Measurements from ENCODE around the gene PMEPA1.

The PMEPA1 gene

GRCh38 chr20:57711311-57711712 is 1.5 kb upstream of the PMEPA1 start:
- DNase-seq = peak in 1 of 3 experiments; percentile 47

- DNase-seq = peak in 1 of 3 experiments; percentile 66
These were observed 1.0 kb upstream of the PMEPA1 start for GRCh38 chr20:57710841-57711240.

GRCh38 chr20:57708694-57709673 is 831 bp downstream of the PMEPA1 start:
- DNase-seq = peak in 2 of 3 experiments; percentile 66 to 67

GRCh38 chr20:57707849-57708693 is 1.7 kb downstream of the PMEPA1 start:
- peak in 1 of 3 experiments; percentile 39 for DNase-seq

- DNase-seq = no peak
These were observed 2.5 kb downstream of the PMEPA1 start for GRCh38 chr20:57707320-57707719.

- DNase-seq = peak in 2 of 3 experiments; percentile 26 to 60
These were observed 4.5 kb downstream of the PMEPA1 start for GRCh38 chr20:57705127-57705899.

- no peak for DNase-seq
These were observed 5.6 kb downstream of the PMEPA1 start for GRCh38 chr20:57704245-57704644.

GRCh38 chr20:57703013-57703412 is 6.8 kb downstream of the PMEPA1 start:
- DNase-seq = no peak

GRCh38 chr20:57702521-57702920 is 7.3 kb downstream of the PMEPA1 start:
- DNase-seq = no peak

- no peak for DNase-seq
These were observed 7.7 kb downstream of the PMEPA1 start for GRCh38 chr20:57702091-57702490.

- DNase-seq = no peak
These were observed 8.2 kb downstream of the PMEPA1 start for GRCh38 chr20:57701651-57702050.

- DNase-seq = no peak
These were observed 8.7 kb downstream of the PMEPA1 start for GRCh38 chr20:57701090-57701489.

GRCh38 chr20:57699395-57699794 is 10.4 kb downstream of the PMEPA1 start:
- DNase-seq = no peak

- DNase-seq = no peak
These were observed 10.9 kb downstream of the PMEPA1 start for GRCh38 chr20:57698867-57699275.

GRCh38 chr20:57698116-57698866 is 11.5 kb downstream of the PMEPA1 start:
- DNase-seq = no peak

GRCh38 chr20:57697543-57697942 is 12.3 kb downstream of the PMEPA1 start:
- no peak for DNase-seq

GRCh38 chr20:57696401-57696961 is 13.3 kb downstream of the PMEPA1 start:
- DNase-seq = peak in 1 of 3 experiments; percentile 35

- DNase-seq = peak in 2 of 3 experiments; percentile 24 to 64
These were observed 13.9 kb downstream of the PMEPA1 start for GRCh38 chr20:57695940-57696339.

GRCh38 chr20:57695012-57695411 is 14.8 kb downstream of the PMEPA1 start:
- DNase-seq = no peak

GRCh38 chr20:57694481-57694880 is 15.3 kb downstream of the PMEPA1 start:
- no peak for DNase-seq

GRCh38 chr20:57693670-57694329 is 16.0 kb downstream of the PMEPA1 start:
- no peak for DNase-seq

All from NCI-H1417 (cell line).